Measurements from ENCODE around the gene CSMD2.

The CSMD2 gene

GRCh38 chr1:33547576-33547975, 617.5 kb downstream of the CSMD2 start:
- H3K27me3 ChIP-seq (ENCODE audit: control insufficient read depth, insufficient read depth, low read length), result no peaks in the 10 kb centered on the region
- no peaks in the 10 kb centered on the region for H3K36me3 ChIP-seq (ENCODE audit: control insufficient read depth, insufficient read depth, low read length)
- no peaks in the 10 kb centered on the region for H3K4me1 ChIP-seq (ENCODE audit: control insufficient read depth, insufficient read depth, low read length)
- no peak overlapping the region for H3K9ac ChIP-seq (ENCODE audit: low read length)
- H3K9me3 ChIP-seq (ENCODE audit: control insufficient read depth, insufficient read depth, low read depth, low read length), result peaks cover 25% of the 10 kb centered on the region
- H3K4me3 ChIP-seq (ENCODE audit: low read depth, low read length), result no peak overlapping the region
- no peak overlapping the region for H3K27ac ChIP-seq (ENCODE audit: low read depth, low read length)

GRCh38 chr1:33541966-33542365, 623.1 kb downstream of the CSMD2 start:
- Histone ChIP-seq H3K9me3 (ENCODE audit: control insufficient read depth, insufficient read depth, low read depth, low read length) (no peaks in the 10 kb centered on the region), H3K27me3 (ENCODE audit: control insufficient read depth, insufficient read depth, low read length) (no peaks in the 10 kb centered on the region), H3K4me1 (ENCODE audit: control insufficient read depth, insufficient read depth, low read length) (no peaks in the 10 kb centered on the region), H3K27ac (ENCODE audit: low read depth, low read length) (no peak overlapping the region), H3K4me3 (ENCODE audit: low read depth, low read length) (no peak overlapping the region), H3K36me3 (ENCODE audit: control insufficient read depth, insufficient read depth, low read length) (no peaks in the 10 kb centered on the region), H3K9ac (ENCODE audit: low read length) (no peak overlapping the region)

GRCh38 chr1:33537885-33538284, 627.1 kb downstream of the CSMD2 start:
- H3K27me3 ChIP-seq (ENCODE audit: control insufficient read depth, insufficient read depth, low read length), result no peaks in the 10 kb centered on the region
- H3K9ac ChIP-seq (ENCODE audit: low read length), result no peak overlapping the region
- H3K27ac ChIP-seq (ENCODE audit: low read depth, low read length), result no peak overlapping the region
- H3K4me3 ChIP-seq (ENCODE audit: low read depth, low read length), result no peak overlapping the region
- no peaks in the 10 kb centered on the region for H3K9me3 ChIP-seq (ENCODE audit: control insufficient read depth, insufficient read depth, low read depth, low read length)
- H3K36me3 ChIP-seq (ENCODE audit: control insufficient read depth, insufficient read depth, low read length), result no peaks in the 10 kb centered on the region
- no peaks in the 10 kb centered on the region for H3K4me1 ChIP-seq (ENCODE audit: control insufficient read depth, insufficient read depth, low read length)

- Histone ChIP-seq H3K9ac (ENCODE audit: low read length) (no peak overlapping the region), H3K4me3 (ENCODE audit: low read depth, low read length) (no peak overlapping the region), H3K4me1 (ENCODE audit: control insufficient read depth, insufficient read depth, low read length) (no peaks in the 10 kb centered on the region), H3K27me3 (ENCODE audit: control insufficient read depth, insufficient read depth, low read length) (no peaks in the 10 kb centered on the region), H3K27ac (ENCODE audit: low read depth, low read length) (no peak overlapping the region), H3K36me3 (ENCODE audit: control insufficient read depth, insufficient read depth, low read length) (no peaks in the 10 kb centered on the region), H3K9me3 (ENCODE audit: control insufficient read depth, insufficient read depth, low read depth, low read length) (no peaks in the 10 kb centered on the region)
These were observed 629.7 kb downstream of the CSMD2 start for GRCh38 chr1:33535334-33535733.

GRCh38 chr1:33532936-33533335, 632.1 kb downstream of the CSMD2 start:
- no peak overlapping the region for H3K27ac ChIP-seq (ENCODE audit: low read depth, low read length)
- H3K4me3 ChIP-seq (ENCODE audit: low read depth, low read length), result no peak overlapping the region
- H3K36me3 ChIP-seq (ENCODE audit: control insufficient read depth, insufficient read depth, low read length), result no peaks in the 10 kb centered on the region
- no peaks in the 10 kb centered on the region for H3K4me1 ChIP-seq (ENCODE audit: control insufficient read depth, insufficient read depth, low read length)
- no peaks in the 10 kb centered on the region for H3K9me3 ChIP-seq (ENCODE audit: control insufficient read depth, insufficient read depth, low read depth, low read length)
- no peak overlapping the region for H3K9ac ChIP-seq (ENCODE audit: low read length)
- no peaks in the 10 kb centered on the region for H3K27me3 ChIP-seq (ENCODE audit: control insufficient read depth, insufficient read depth, low read length)

- Histone ChIP-seq H3K27me3 (ENCODE audit: control insufficient read depth, insufficient read depth, low read length) (no peaks in the 10 kb centered on the region), H3K9ac (ENCODE audit: low read length) (no peak overlapping the region), H3K4me1 (ENCODE audit: control insufficient read depth, insufficient read depth, low read length) (no peaks in the 10 kb centered on the region), H3K27ac (ENCODE audit: low read depth, low read length) (no peak overlapping the region), H3K36me3 (ENCODE audit: control insufficient read depth, insufficient read depth, low read length) (no peaks in the 10 kb centered on the region), H3K9me3 (ENCODE audit: control insufficient read depth, insufficient read depth, low read depth, low read length) (no peaks in the 10 kb centered on the region), H3K4me3 (ENCODE audit: low read depth, low read length) (no peak overlapping the region)
These were observed 632.8 kb downstream of the CSMD2 start for GRCh38 chr1:33532250-33532649.

- Histone ChIP-seq H3K9ac (ENCODE audit: low read length) (no peak overlapping the region), H3K4me3 (ENCODE audit: low read depth, low read length) (no peak overlapping the region), H3K9me3 (ENCODE audit: control insufficient read depth, insufficient read depth, low read depth, low read length) (no peaks in the 10 kb centered on the region), H3K4me1 (ENCODE audit: control insufficient read depth, insufficient read depth, low read length) (no peaks in the 10 kb centered on the region), H3K27me3 (ENCODE audit: control insufficient read depth, insufficient read depth, low read length) (no peaks in the 10 kb centered on the region), H3K27ac (ENCODE audit: low read depth, low read length) (no peak overlapping the region), H3K36me3 (ENCODE audit: control insufficient read depth, insufficient read depth, low read length) (no peaks in the 10 kb centered on the region)
These were observed 635.1 kb downstream of the CSMD2 start for GRCh38 chr1:33529957-33530356.

- no peaks in the 10 kb centered on the region for H3K4me1 ChIP-seq (ENCODE audit: control insufficient read depth, insufficient read depth, low read length)
These were observed 637.1 kb downstream of the CSMD2 start for GRCh38 chr1:33527934-33528333.

GRCh38 chr1:33524586-33524985, 640.4 kb downstream of the CSMD2 start:
- no peak overlapping the region for H3K9ac ChIP-seq (ENCODE audit: low read length)
- no peaks in the 10 kb centered on the region for H3K27me3 ChIP-seq (ENCODE audit: control insufficient read depth, insufficient read depth, low read length)
- H3K4me1 ChIP-seq (ENCODE audit: control insufficient read depth, insufficient read depth, low read length), result no peaks in the 10 kb centered on the region
- H3K9me3 ChIP-seq (ENCODE audit: control insufficient read depth, insufficient read depth, low read depth, low read length), result no peaks in the 10 kb centered on the region
- no peaks in the 10 kb centered on the region for H3K36me3 ChIP-seq (ENCODE audit: control insufficient read depth, insufficient read depth, low read length)
- H3K4me3 ChIP-seq (ENCODE audit: low read depth, low read length), result no peak overlapping the region
- no peak overlapping the region for H3K27ac ChIP-seq (ENCODE audit: low read depth, low read length)

More at GRCh38 chr1:33527934-33528333, 637.1 kb downstream of the CSMD2 start:
- Histone ChIP-seq H3K9me3 (ENCODE audit: control insufficient read depth, insufficient read depth, low read depth, low read length) (no peaks in the 10 kb centered on the region), H3K9ac (ENCODE audit: low read length) (no peak overlapping the region), H3K36me3 (ENCODE audit: control insufficient read depth, insufficient read depth, low read length) (no peaks in the 10 kb centered on the region), H3K27ac (ENCODE audit: low read depth, low read length) (no peak overlapping the region), H3K27me3 (ENCODE audit: control insufficient read depth, insufficient read depth, low read length) (no peaks in the 10 kb centered on the region), H3K4me3 (ENCODE audit: low read depth, low read length) (no peak overlapping the region)

- Histone ChIP-seq H3K27me3 (ENCODE audit: control insufficient read depth, insufficient read depth, low read length) (no peaks in the 10 kb centered on the region), H3K36me3 (ENCODE audit: control insufficient read depth, insufficient read depth, low read length) (no peaks in the 10 kb centered on the region), H3K4me3 (ENCODE audit: low read depth, low read length) (no peak overlapping the region), H3K4me1 (ENCODE audit: control insufficient read depth, insufficient read depth, low read length) (peaks cover 14% of the 10 kb centered on the region), H3K9ac (ENCODE audit: low read length) (no peak overlapping the region), H3K9me3 (ENCODE audit: control insufficient read depth, insufficient read depth, low read depth, low read length) (no peaks in the 10 kb centered on the region), H3K27ac (ENCODE audit: low read depth, low read length) (no peak overlapping the region)
These were observed 645.7 kb downstream of the CSMD2 start for GRCh38 chr1:33519240-33519884.

GRCh38 chr1:33517596-33518250, 647.3 kb downstream of the CSMD2 start:
- Histone ChIP-seq H3K4me3 (ENCODE audit: low read depth, low read length) (no peak overlapping the region), H3K27ac (ENCODE audit: low read depth, low read length) (no peak overlapping the region), H3K36me3 (ENCODE audit: control insufficient read depth, insufficient read depth, low read length) (no peaks in the 10 kb centered on the region), H3K4me1 (ENCODE audit: control insufficient read depth, insufficient read depth, low read length) (peaks cover 14% of the 10 kb centered on the region), H3K9me3 (ENCODE audit: control insufficient read depth, insufficient read depth, low read depth, low read length) (0 out of 2 replicates have a peak, but pooled peaks cover 2% of the 10 kb centered on the region), H3K9ac (ENCODE audit: low read length) (no peak overlapping the region), H3K27me3 (ENCODE audit: control insufficient read depth, insufficient read depth, low read length) (no peaks in the 10 kb centered on the region)
